HEK293 (cell line): ENCODE results near the gene TIPRL.

ENCODE experiments used
- CTCF ChIA-PET: fragments of 350-600 bp; formaldehyde crosslinking; extraction: SDS; loops from one replicate; lab custom pipeline; 2021; ENCODE audit warnings: antibody characterized with exemption; lab: Yijun Ruan, JAX
- POLR2A ChIA-PET: fragments of 300-600 bp; formaldehyde crosslinking; extraction: SDS; loops from one replicate; lab custom pipeline; 2020; ENCODE audit warnings: antibody characterized with exemption, inconsistent platforms; lab: Yijun Ruan, JAX
- H3K27ac ChIP-seq: fragments of 200-500 bp; sonication (Bioruptor generic); 2 replicates; pipeline ENCODE4 v1.5.1; 2014; ENCODE audit warnings: low read depth, low read length, control low read depth, inconsistent platforms; ENCODE audit errors: extremely low read depth
- H3K36me3 ChIP-seq, 2 experiments: fragments of 200-500 bp in 1 of 2; sonication (Bioruptor generic) in 1 of 2; 1 replicate in 1 of 2; 2 replicates in 1 of 2; pipeline ENCODE4 v1.5.1; 2014 to 2017; ENCODE audit warnings: inconsistent platforms in 2 of 2, low read length in 2 of 2; ENCODE audit not compliant: control insufficient read depth in 2 of 2, insufficient read depth in 1 of 2
- H3K4me1 ChIP-seq: fragments of 200-500 bp; sonication (Bioruptor generic); 2 replicates; pipeline ENCODE4 v1.5.1; 2014; ENCODE audit warnings: mild to moderate bottlenecking, low read length, inconsistent platforms; ENCODE audit not compliant: control insufficient read depth, insufficient read depth
- H3K4me3 ChIP-seq: 2 replicates; pipeline ENCODE4 v1.5.1; 2011; ENCODE audit warnings: low read depth, mild to moderate bottlenecking, control low read depth, low read length, moderate library complexity
- H3K9me3 ChIP-seq: fragments of 200-500 bp; sonication (Bioruptor generic); 2 replicates; pipeline ENCODE4 v1.5.1; 2014; ENCODE audit warnings: low read depth, low read length, inconsistent platforms; ENCODE audit not compliant: control insufficient read depth, insufficient read depth
- BCL11B ChIP-seq: fragments of 450-650 bp; formaldehyde crosslinking; IDR thresholded peaks from 2 replicates; pipeline ENCODE4 v1.5.1; 2016; ENCODE audit warnings: low read depth, missing biosample characterization, missing genetic modification characterization
- CTCF ChIP-seq: fragments of 450-650 bp; formaldehyde crosslinking; IDR thresholded peaks from 2 replicates; pipeline ENCODE4 v1.5.1; 2016; ENCODE audit warnings: missing biosample characterization, missing genetic modification characterization
- KLF17 ChIP-seq: fragments of 450-650 bp; formaldehyde crosslinking; IDR thresholded peaks from 2 replicates; pipeline ENCODE4 v1.5.1; 2016; ENCODE audit warnings: missing biosample characterization, missing genetic modification characterization
- MZF1 ChIP-seq: fragments of 450-650 bp; formaldehyde crosslinking; IDR thresholded peaks from 2 replicates; pipeline ENCODE4 v1.5.1; 2017; ENCODE audit warnings: missing biosample characterization, missing genetic modification characterization, borderline replicate concordance
- PRDM6 ChIP-seq: fragments of 450-650 bp; formaldehyde crosslinking; IDR thresholded peaks from 2 replicates; pipeline ENCODE4 v1.5.1; 2017; ENCODE audit warnings: missing biosample characterization, missing genetic modification characterization
- ZEB2 ChIP-seq: fragments of 450-650 bp; formaldehyde crosslinking; IDR thresholded peaks from 2 replicates; pipeline ENCODE4 v1.5.1; 2016; ENCODE audit warnings: missing biosample characterization, missing genetic modification characterization
- ZNF132 ChIP-seq: fragments of 450-650 bp; formaldehyde crosslinking; IDR thresholded peaks from 2 replicates; pipeline ENCODE4 v1.5.1; 2017; ENCODE audit warnings: missing biosample characterization, missing genetic modification characterization, borderline replicate concordance
- ZNF138 ChIP-seq: fragments of 450-650 bp; formaldehyde crosslinking; IDR thresholded peaks from 2 replicates; pipeline ENCODE4 v1.5.1; 2016; ENCODE audit warnings: missing biosample characterization, missing genetic modification characterization, borderline replicate concordance
- ZNF19 ChIP-seq: fragments of 450-650 bp; formaldehyde crosslinking; IDR thresholded peaks from 2 replicates; pipeline ENCODE4; 2016; ENCODE audit warnings: missing biosample characterization, missing genetic modification characterization, low read depth
- ZNF23 ChIP-seq: fragments of 450-650 bp; formaldehyde crosslinking; IDR thresholded peaks from 2 replicates; pipeline ENCODE4 v1.5.1; 2016; ENCODE audit warnings: missing biosample characterization, missing genetic modification characterization, borderline replicate concordance
- ZNF324 ChIP-seq: fragments of 450-650 bp; formaldehyde crosslinking; IDR thresholded peaks from 2 replicates; pipeline ENCODE4 v1.5.1; 2016; ENCODE audit warnings: missing biosample characterization, missing genetic modification characterization
- ZNF362 ChIP-seq: fragments of 450-650 bp; formaldehyde crosslinking; IDR thresholded peaks from 2 replicates; pipeline ENCODE4 v1.5.1; 2016; ENCODE audit warnings: missing biosample characterization, missing genetic modification characterization
- ZNF548 ChIP-seq: fragments of 450-650 bp; formaldehyde crosslinking; IDR thresholded peaks from 2 replicates; pipeline ENCODE4 v1.5.1; 2016; ENCODE audit warnings: missing biosample characterization, missing genetic modification characterization
- ZNF654 ChIP-seq: fragments of 450-650 bp; formaldehyde crosslinking; IDR thresholded peaks from 2 replicates; pipeline ENCODE4 v1.5.1; 2016; ENCODE audit warnings: low read depth, missing biosample characterization, missing genetic modification characterization
- ZNF660 ChIP-seq: fragments of 450-650 bp; IDR thresholded peaks from 2 replicates; pipeline ENCODE4 v1.5.1; 2018; ENCODE audit warnings: missing biosample characterization, mild to moderate bottlenecking, missing genetic modification characterization
- ZNF692 ChIP-seq: fragments of 450-650 bp; formaldehyde crosslinking; IDR thresholded peaks from 2 replicates; pipeline ENCODE4 v1.5.1; 2016; ENCODE audit warnings: missing biosample characterization, missing genetic modification characterization
- ZNF837 ChIP-seq: fragments of 450-650 bp; formaldehyde crosslinking; IDR thresholded peaks from 2 replicates; pipeline ENCODE4 v1.5.1; 2016; ENCODE audit warnings: missing biosample characterization, missing genetic modification characterization
- ZXDB ChIP-seq: fragments of 450-650 bp; formaldehyde crosslinking; IDR thresholded peaks from 2 replicates; pipeline ENCODE4 v1.5.1; 2016; ENCODE audit warnings: missing biosample characterization, missing genetic modification characterization

TIPRL gene

GRCh38 chr1:168230709-168231108, 51.9 kb downstream of the TIPRL start (continued):
- TF ChIP-seq ZNF692: no peak
- no peak for TF ChIP-seq ZNF23 (tag by site-specific recombination)
- no peak for TF ChIP-seq ZNF548 (tag by site-specific recombination)
- TF ChIP-seq PRDM6 (tag by site-specific recombination): no peak

- Histone ChIP-seq H3K27ac (no peak overlapping the region), H3K4me1 (no peaks in the 10 kb centered on the region), H3K36me3 (peaks cover 17 to 91% of the 10 kb centered on the region in 2 experiments), H3K4me3 (no peak overlapping the region), H3K9me3 (no peaks in the 10 kb centered on the region)
- POLR2A ChIA-PET: interaction anchor here (1.5 kb wide), 1 partner anchor 108 kb away, joined by 4 read pairs; no protein-coding TSS in a partner anchor
- TF ChIP-seq ZNF837 (tag by site-specific recombination): no peak
- peak; percentile 47; the same call in 1 of the 2 replicates for TF ChIP-seq ZNF660
- TF ChIP-seq ZEB2 (tag by site-specific recombination): no peak
- TF ChIP-seq ZNF132 (tag by site-specific recombination): no peak
- no peak for TF ChIP-seq BCL11B (tag by site-specific recombination)
- TF ChIP-seq ZNF362: no peak
- TF ChIP-seq ZNF654 (tag by site-specific recombination): peak; percentile 46
- no peak for TF ChIP-seq ZXDB (tag by site-specific recombination)
- TF ChIP-seq ZNF19 (tag by site-specific recombination): no peak
- TF ChIP-seq MZF1 (tag by site-specific recombination): peak; percentile 34; the same call in 1 of the 2 replicates
- no peak for TF ChIP-seq KLF17 (tag by site-specific recombination)
- no peak for TF ChIP-seq ZNF138
- TF ChIP-seq CTCF (tag by site-specific recombination): peak; percentile 42; the same call in 1 of the 2 replicates
- TF ChIP-seq ZNF324 (tag by site-specific recombination): no peak
- CTCF ChIA-PET: interaction anchor here (0.5 to 4.0 kb wide), 54 partner anchors 8 to 1718 kb away, joined by 3 to 31 read pairs (median 4); partner anchors contain the start of gene SFT2D2
Observed at GRCh38 chr1:168234846-168235547, 56.2 kb downstream of the TIPRL start.
